Astrocyte of the cerebellum (primary cell): ENCODE data around the gene PLAAT1.

Source experiments
- DNase-seq: peaks from one replicate; pipeline ENCODE4 v3.0.0-alpha.2; 2011; ENCODE audit warnings: low read depth
- H3K4me3 ChIP-seq: 2 replicates; pipeline ENCODE4 v1.5.1; 2011; ENCODE audit warnings: mild to moderate bottlenecking, low read depth, low read length, moderate library complexity
- in situ Hi-C: cut with HindIII; loops from 2 replicates; pipeline ENCODE4 v1.10.0; 2017; ENCODE audit warnings: low sequenced_read_pairs
- TF ChIP-seq, protein P1 (sequence below): IDR thresholded peaks from 2 replicates; pipeline ENCODE4 v1.5.1; 2012; ENCODE audit warnings: low read length, low read depth, moderate library complexity, mild to moderate bottlenecking; ENCODE audit errors: missing control alignments

Gene PLAAT1

DNA sequence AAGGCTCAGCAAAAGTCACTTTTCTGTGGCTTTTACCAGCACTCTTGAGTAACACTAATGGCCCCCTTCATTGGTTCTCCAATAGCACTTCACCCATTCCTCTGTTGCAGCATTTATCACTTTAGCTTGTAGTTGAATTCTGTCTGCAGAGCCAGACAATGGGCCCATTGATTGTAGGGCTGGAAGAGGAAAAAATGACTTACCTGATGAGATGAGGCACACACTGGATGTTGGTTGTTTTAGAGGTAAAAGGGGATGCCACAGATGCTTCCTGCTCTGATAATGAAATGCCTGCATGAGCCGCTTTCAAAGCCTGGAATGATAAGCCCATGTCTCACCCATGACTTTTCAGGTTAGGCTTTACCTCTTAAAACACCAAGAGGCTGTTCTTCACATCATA is 64.3 kb downstream of the PLAAT1 start:
- DNase-seq: no peak
- in situ Hi-C loops: no loop called here
- no peak overlapping the region for H3K4me3 ChIP-seq
- TF ChIP-seq, protein P1, sequence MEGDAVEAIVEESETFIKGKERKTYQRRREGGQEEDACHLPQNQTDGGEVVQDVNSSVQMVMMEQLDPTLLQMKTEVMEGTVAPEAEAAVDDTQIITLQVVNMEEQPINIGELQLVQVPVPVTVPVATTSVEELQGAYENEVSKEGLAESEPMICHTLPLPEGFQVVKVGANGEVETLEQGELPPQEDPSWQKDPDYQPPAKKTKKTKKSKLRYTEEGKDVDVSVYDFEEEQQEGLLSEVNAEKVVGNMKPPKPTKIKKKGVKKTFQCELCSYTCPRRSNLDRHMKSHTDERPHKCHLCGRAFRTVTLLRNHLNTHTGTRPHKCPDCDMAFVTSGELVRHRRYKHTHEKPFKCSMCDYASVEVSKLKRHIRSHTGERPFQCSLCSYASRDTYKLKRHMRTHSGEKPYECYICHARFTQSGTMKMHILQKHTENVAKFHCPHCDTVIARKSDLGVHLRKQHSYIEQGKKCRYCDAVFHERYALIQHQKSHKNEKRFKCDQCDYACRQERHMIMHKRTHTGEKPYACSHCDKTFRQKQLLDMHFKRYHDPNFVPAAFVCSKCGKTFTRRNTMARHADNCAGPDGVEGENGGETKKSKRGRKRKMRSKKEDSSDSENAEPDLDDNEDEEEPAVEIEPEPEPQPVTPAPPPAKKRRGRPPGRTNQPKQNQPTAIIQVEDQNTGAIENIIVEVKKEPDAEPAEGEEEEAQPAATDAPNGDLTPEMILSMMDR: no peak

DNA sequence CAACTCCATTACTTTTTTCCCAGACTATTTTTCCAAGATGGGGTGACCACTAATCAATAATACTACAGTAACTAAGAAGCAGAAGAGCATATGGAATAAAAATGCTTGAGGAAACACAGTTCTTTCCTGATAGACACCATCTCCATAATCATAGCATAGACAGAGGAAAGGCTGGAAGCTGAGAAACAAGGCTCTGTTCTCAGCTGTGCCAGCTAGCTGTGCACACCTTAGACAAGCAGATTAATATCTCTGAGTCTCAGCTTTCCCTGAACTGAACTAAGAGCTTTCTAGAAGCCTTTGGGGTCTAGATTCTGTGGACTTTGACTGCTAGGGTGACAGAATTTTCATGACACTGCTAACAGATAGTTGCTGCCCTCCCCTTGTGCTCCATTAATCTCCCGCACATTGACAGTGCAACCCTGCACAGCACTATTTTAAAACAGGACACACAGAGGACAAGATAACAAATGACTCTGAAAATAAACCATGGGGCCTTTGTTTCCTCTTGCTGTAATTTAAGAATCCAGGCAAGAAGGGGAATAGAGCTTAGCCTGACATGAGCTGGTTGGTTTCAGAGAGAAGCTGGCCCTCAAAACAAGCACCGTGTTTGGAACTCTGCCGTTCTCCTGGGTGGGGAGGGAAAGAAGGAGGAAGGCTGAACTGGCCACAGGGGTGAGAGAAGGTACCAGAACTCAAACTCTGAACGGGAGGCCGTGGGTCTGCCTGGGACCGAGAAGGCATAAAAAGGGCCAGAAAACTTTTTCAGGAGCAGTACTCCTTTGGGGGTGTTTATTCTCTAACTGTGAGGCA is 70.1 kb downstream of the PLAAT1 start:
- no peak overlapping the region for H3K4me3 ChIP-seq
- TF ChIP-seq, protein P1: no peak
- in situ Hi-C loops: no loop called here
- DNase-seq: no peak

DNA sequence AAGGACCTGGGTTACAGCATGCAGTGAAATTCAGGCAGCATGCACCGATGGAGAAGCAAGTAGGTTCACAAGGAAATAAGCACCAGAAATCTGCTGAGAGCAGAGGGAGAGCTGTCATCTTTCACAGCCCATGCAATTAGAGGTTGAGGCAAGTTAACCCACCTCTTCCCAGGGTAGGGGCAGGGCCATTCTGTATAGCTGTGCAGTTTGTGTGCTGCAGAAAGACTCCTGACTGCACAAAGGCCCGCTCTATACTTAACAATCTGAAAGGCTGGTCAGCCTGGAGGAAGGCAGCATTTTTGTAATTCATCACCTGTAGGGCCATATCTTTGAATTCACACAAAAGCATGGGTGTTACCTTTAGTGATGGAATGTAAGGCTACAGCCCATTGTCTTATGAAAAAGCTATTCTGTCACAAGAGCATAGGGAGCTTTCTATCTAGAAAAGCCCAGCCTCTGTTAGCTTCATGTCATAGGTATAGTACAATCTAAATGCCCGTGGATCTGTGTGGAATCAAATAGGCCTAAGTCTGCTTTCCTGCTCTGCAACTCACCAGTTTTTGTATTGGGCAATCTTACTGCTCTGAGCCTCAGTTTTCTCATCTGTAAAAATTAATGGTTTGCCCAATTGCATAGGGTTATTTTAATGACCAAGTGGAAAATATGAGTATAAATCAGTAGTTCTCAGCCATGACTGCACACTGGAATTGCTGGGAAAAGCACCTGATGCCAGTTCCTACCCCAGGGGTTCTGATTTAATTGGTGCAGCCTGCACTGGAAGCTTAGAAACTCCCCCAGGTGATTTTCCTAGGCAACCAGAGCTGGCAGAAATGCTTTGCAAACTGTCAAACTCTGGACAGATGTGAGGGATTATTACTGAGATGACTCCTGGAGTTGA is 72.3 kb downstream of the PLAAT1 start:
- no peak for DNase-seq
- TF ChIP-seq, protein P1: no peak
- no peak overlapping the region for H3K4me3 ChIP-seq
- in situ Hi-C loops: no loop called here

DNA sequence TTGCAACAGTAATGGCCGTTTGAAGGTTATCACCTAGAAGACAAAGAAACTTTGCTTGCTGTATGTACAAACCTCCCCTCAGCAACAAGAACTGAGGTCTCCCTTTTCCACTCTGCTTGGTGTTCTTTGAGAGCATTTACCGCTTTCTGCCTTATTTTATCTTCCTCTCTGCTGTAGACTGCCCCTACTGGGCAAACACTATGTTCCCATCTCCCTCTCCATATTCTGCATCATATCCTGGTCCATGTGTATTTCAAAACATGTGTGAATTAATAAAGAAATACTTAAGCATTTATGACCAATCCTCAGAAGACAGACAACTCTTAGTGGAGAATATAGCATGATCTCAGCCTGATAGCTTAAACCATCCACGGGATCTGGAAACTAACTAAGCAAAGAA is 73.1 kb downstream of the PLAAT1 start:
- DNase-seq: no peak
- TF ChIP-seq, protein P1: no peak
- no peak overlapping the region for H3K4me3 ChIP-seq
- in situ Hi-C loops: no loop called here

DNA sequence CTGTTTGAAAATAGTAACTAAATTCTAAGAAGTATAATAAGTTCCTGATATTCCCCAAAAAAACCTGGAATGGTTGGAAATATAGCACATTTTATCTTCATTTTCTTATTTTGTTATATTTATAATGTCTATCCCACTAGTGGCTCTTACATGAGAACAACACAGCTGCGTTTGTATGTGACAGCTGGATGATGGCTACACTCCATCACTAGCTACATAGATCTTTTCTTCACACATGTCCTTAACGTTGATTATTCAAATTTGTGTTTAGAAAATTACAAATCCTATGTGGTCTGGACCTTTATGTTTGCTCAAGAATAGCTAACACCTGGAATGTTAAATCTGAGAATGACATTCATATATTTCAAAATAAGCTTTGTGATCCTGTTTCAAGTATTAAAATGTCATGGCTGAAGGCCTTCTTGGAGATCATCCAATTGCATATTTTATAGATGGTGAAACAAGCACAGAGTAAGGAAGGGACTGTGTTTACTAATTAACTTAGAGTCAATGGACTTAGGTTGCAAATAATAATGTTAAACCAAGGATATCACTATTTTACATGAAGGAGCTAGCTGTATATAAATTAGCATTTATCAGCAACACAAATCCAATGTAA is 76.8 kb downstream of the PLAAT1 start:
- in situ Hi-C loops: no loop called here
- H3K4me3 ChIP-seq: no peak overlapping the region
- TF ChIP-seq, protein P1: no peak
- DNase-seq: no peak
